ENCODE data around the gene CFAP100. TPM values are rescaled to one million over a fixed set of nuclear protein-coding genes. Genes with fewer than 3 reads are reported as not detected.

Gene CFAP100
- total and polyA plus RNA-seq, 2 of the 4 experiments (the other 2 are of a cell fraction): not detected

- no peak overlapping the region for H3K9ac ChIP-seq (ENCODE audit: low read depth, low read length)
- ATAC-seq (ENCODE audit: low read depth) (no peak), DNase-seq (no peak)
- no peak overlapping the region for H2BK20ac ChIP-seq (ENCODE audit: low read depth, low read length)
- H3K23ac ChIP-seq (ENCODE audit: low read depth, low read length): no peak overlapping the region
- H3K79me1 ChIP-seq (ENCODE audit: low read depth in 1 of 2, low read length in 2 of 2): no peaks in the 10 kb centered on the region
- no peak overlapping the region for H2BK15ac ChIP-seq (ENCODE audit: low read depth, low read length)
- dilution Hi-C loops (cut with HindIII; ENCODE audit: low sequenced_read_pairs, unreplicated experiment): no loop called here
- TF ChIP-seq RCOR1 (IDR thresholded peaks at IDR 0.05; ENCODE audit: insufficient replicate concordance, low read length) (no peak), CTCF (conservative IDR thresholded peaks at IDR 0.05; ENCODE audit: low read depth, low read length) (no peak), BHLHE40 (IDR thresholded peaks at IDR 0.05; ENCODE audit: low read depth, low read length) (no peak), MXI1 (IDR thresholded peaks at IDR 0.05; ENCODE audit: borderline replicate concordance, low read depth, low read length) (no peak), FOS (IDR thresholded peaks at IDR 0.05; ENCODE audit: low read depth, low read length) (no peak), CHD1 (IDR thresholded peaks at IDR 0.05; ENCODE audit: low read depth, low read length) (no peak)
- in situ Hi-C loops (cut with MboI; ENCODE audit: low sequenced_read_pairs): no loop called here
- H3K4ac ChIP-seq (ENCODE audit: low read depth, low read length): no peak overlapping the region
- intact Hi-C loops (cut with micrococcal nuclease): no loop called here
- H3K9me1 ChIP-seq (ENCODE audit: insufficient read depth, low read length): no peaks in the 10 kb centered on the region
- no peak overlapping the region for H2AK9ac ChIP-seq (replicated peaks; ENCODE audit: low read depth, low read length, poor library complexity)
- no peaks in the 10 kb centered on the region; the same call in 1 of the 2 replicates for H4K20me1 ChIP-seq (ENCODE audit: insufficient read depth, low read length)
- H4K8ac ChIP-seq (ENCODE audit: low read depth in 2 of 2, low read length in 2 of 2): no peak overlapping the region
- no peak overlapping the region for H3K27ac ChIP-seq (ENCODE audit: insufficient read depth, low read length)
- H2BK5ac ChIP-seq (ENCODE audit: low read depth, low read length, poor library complexity, severe bottlenecking): no peak overlapping the region
- H3K56ac ChIP-seq (ENCODE audit: extremely low read depth, insufficient read depth, low read length): no peak overlapping the region
- POLR2A ChIA-PET (ENCODE audit: unreplicated experiment): no interaction called here
- no peaks in the 10 kb centered on the region for H3K27me3 ChIP-seq (ENCODE audit: control insufficient read depth, insufficient read depth, low read length)
- H3K4me1 ChIP-seq (ENCODE audit: control insufficient read depth, insufficient read depth, low read length): no peaks in the 10 kb centered on the region
- no peak overlapping the region for H3K18ac ChIP-seq (ENCODE audit: low read depth, low read length)
- no peak overlapping the region for H2BK120ac ChIP-seq (ENCODE audit: low read depth, low read length)
- no peak overlapping the region for H4K91ac ChIP-seq (ENCODE audit: insufficient read depth, low read depth, low read length)
- H3K4me2 ChIP-seq (ENCODE audit: low read depth, low read length): no peak overlapping the region
- no TSS peak for BruUV-seq (replicated peaks)
- H3K4me3 ChIP-seq (ENCODE audit: insufficient read depth, low read depth, low read length): no peak overlapping the region
- no peaks in the 10 kb centered on the region for H3K9me3 ChIP-seq (ENCODE audit: control insufficient read depth, insufficient read depth, low read length)
- CTCF ChIA-PET: interaction anchor here (0.6 kb wide), 1 partner anchor 1487 kb away, joined by 3 read pairs; no protein-coding TSS in a partner anchor
- H4K5ac ChIP-seq (ENCODE audit: low read depth, low read length): no peak overlapping the region
- 86% methylated on average over 2 of the region's 12 CpGs; no CpG with 5 or more reads in 1 of the 2 experiments for WGBS, 2 experiments (ENCODE audit: extremely low coverage in 2 of 2, insufficient read length in 1 of 2)
- no peak overlapping the region for H2AFZ ChIP-seq (replicated peaks; ENCODE audit: low read length, poor library complexity)
- H3K36me3 ChIP-seq (ENCODE audit: control insufficient read depth, insufficient read depth, low read length): peaks cover 2% of the 10 kb centered on the region; the same call in 1 of the 2 replicates
- no peak overlapping the region for H3K14ac ChIP-seq (replicated peaks; ENCODE audit: low read depth, low read length)
- H2AK5ac ChIP-seq (ENCODE audit: low read depth, low read length): no peak overlapping the region
These were observed 45.4 kb downstream of the CFAP100 start for GRCh38 chr3:126439968-126440708.
